GM18951 (cell line): Measurements from ENCODE around the gene BCL2L11.

ENCODE experiments used
- POLR2A ChIP-seq: IDR thresholded peaks from 4 replicates; pipeline ENCODE4 v1.6.1; 2011; ENCODE audit warnings: mild to moderate bottlenecking; ENCODE audit not compliant: insufficient read length, insufficient read depth; ENCODE audit errors: extremely low read depth
- in situ Hi-C: fragments of 300-500 bp; cut with MboI; formaldehyde crosslinking; loops from one replicate; pipeline ENCODE4 v1.12.0; 2022; ENCODE audit warnings: low sequenced_read_pairs, mixed read lengths, inconsistent platforms; ENCODE audit not compliant: unreplicated experiment

BCL2L11 gene

DNA sequence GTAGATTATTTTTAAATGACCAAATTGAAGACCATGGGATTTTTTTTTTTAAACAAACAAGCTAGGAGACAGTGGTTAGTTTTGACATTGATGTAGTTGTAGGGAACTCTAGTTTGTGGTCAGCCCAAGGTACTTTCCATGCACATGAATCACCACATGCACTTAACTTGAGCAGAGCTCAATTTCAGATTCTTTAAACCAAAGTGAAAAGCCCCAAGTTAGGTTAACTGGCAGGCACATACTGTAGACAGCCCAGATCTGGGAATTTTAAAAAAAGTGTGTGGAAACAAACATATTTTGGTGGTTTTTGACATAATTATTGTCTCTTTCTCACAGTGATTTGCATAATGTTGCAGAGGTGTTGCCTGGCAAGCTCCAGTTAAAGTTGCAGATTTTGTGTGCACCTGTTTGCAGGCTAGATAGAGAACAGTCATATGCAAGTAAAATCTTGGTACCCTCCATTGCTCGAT lies 88.4 kb downstream of the BCL2L11 start:
- no peak for TF ChIP-seq POLR2A
- in situ Hi-C loops = no loop called here

- in situ Hi-C loops = no loop called here
- TF ChIP-seq POLR2A = no peak
These were observed 89.3 kb downstream of the BCL2L11 start for GRCh38 chr2:111210036-111210435.

- in situ Hi-C loops = no loop called here
- no peak for TF ChIP-seq POLR2A
These were observed 93.2 kb downstream of the BCL2L11 start for GRCh38 chr2:111213877-111214276.

GRCh38 chr2:111216811-111217652 lies 96.3 kb downstream of the BCL2L11 start:
- no peak for TF ChIP-seq POLR2A
- in situ Hi-C loops = no loop called here
